ENCODE results near the gene BBS9.

DNA sequence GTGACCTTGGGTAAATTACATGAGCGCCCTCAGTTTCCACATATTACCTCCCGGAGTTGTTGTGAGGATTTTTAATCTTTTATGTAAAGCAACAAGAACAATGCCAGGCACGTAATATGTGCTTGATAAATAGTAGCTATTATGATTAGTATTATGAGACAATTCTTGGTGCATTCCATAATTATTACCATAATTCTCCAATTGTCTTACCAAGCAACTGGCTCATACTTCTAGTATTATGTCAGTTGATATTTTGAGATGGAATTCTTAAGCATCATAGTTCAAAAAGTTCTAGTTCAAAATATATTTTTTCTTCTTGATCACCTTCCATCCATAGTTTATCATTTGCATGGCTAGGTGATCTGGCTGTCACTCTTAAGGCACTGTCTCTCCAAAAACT is 259.0 kb downstream of the BBS9 start:
- TF ChIP-seq, protein P1, sequence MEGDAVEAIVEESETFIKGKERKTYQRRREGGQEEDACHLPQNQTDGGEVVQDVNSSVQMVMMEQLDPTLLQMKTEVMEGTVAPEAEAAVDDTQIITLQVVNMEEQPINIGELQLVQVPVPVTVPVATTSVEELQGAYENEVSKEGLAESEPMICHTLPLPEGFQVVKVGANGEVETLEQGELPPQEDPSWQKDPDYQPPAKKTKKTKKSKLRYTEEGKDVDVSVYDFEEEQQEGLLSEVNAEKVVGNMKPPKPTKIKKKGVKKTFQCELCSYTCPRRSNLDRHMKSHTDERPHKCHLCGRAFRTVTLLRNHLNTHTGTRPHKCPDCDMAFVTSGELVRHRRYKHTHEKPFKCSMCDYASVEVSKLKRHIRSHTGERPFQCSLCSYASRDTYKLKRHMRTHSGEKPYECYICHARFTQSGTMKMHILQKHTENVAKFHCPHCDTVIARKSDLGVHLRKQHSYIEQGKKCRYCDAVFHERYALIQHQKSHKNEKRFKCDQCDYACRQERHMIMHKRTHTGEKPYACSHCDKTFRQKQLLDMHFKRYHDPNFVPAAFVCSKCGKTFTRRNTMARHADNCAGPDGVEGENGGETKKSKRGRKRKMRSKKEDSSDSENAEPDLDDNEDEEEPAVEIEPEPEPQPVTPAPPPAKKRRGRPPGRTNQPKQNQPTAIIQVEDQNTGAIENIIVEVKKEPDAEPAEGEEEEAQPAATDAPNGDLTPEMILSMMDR (IDR thresholded peaks at IDR 0.05) = no peak
- no peak for TF ChIP-seq POLR2AphosphoS5 (IDR thresholded peaks at IDR 0.05)
- no peak for TF ChIP-seq POLR2A (IDR thresholded peaks at IDR 0.05)
- TF ChIP-seq EP300 (IDR thresholded peaks at IDR 0.05) = no peak

All from gastroesophageal sphincter (tissue), 3 donors.